ENCODE measurements around the gene WFS1.

WFS1 gene

GRCh38 chr4:6262176-6262575 lies 7.5 kb upstream of the WFS1 start:
- Histone ChIP-seq H3K9ac (ENCODE audit: low read length) (no peak overlapping the region), H3K79me2 (ENCODE audit: low read length) (no peaks in the 10 kb centered on the region), H3K9me2 (replicated peaks; ENCODE audit: insufficient read depth, low read length) (no peaks in the 10 kb centered on the region), H4K20me1 (ENCODE audit: insufficient read depth, low read length) (no peaks in the 10 kb centered on the region), H3K4me2 (ENCODE audit: low read depth, low read length) (no peak overlapping the region), H3K36me3 (replicated peaks; ENCODE audit: insufficient read depth, low read length) (no peaks in the 10 kb centered on the region), H3K4me3 (ENCODE audit: low read length) (no peak overlapping the region), H3K9me3 (replicated peaks; ENCODE audit: insufficient read depth, low read length) (no peaks in the 10 kb centered on the region), H3K27ac (ENCODE audit: low read length) (no peak overlapping the region), H3K4me1 (ENCODE audit: low read length) (no peaks in the 10 kb centered on the region), H3F3A (ENCODE audit: insufficient read depth, low read length) (no peaks in the 10 kb centered on the region), H2AFZ (ENCODE audit: low read length) (no peak overlapping the region), H3K27me3 (replicated peaks; ENCODE audit: insufficient read depth, low read length) (peaks cover 7% of the 10 kb centered on the region; the same call in 1 of the 2 replicates)
- TF ChIP-seq, protein P1, sequence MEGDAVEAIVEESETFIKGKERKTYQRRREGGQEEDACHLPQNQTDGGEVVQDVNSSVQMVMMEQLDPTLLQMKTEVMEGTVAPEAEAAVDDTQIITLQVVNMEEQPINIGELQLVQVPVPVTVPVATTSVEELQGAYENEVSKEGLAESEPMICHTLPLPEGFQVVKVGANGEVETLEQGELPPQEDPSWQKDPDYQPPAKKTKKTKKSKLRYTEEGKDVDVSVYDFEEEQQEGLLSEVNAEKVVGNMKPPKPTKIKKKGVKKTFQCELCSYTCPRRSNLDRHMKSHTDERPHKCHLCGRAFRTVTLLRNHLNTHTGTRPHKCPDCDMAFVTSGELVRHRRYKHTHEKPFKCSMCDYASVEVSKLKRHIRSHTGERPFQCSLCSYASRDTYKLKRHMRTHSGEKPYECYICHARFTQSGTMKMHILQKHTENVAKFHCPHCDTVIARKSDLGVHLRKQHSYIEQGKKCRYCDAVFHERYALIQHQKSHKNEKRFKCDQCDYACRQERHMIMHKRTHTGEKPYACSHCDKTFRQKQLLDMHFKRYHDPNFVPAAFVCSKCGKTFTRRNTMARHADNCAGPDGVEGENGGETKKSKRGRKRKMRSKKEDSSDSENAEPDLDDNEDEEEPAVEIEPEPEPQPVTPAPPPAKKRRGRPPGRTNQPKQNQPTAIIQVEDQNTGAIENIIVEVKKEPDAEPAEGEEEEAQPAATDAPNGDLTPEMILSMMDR (IDR thresholded peaks at IDR 0.05; ENCODE audit: low read length) = no peak
- TF ChIP-seq EZH2 (optimal IDR thresholded peaks at IDR 0.05; ENCODE audit: low read depth, low read length) = no peak
- no peak for TF ChIP-seq EZH2phosphoT487 (IDR thresholded peaks at IDR 0.05; ENCODE audit: low read length)
- DNase-seq = no peak

- Histone ChIP-seq H3K27ac (ENCODE audit: low read length) (no peak overlapping the region), H2AFZ (ENCODE audit: low read length) (no peak overlapping the region), H4K20me1 (ENCODE audit: insufficient read depth, low read length) (no peaks in the 10 kb centered on the region), H3K4me3 (ENCODE audit: low read length) (no peak overlapping the region), H3K9ac (ENCODE audit: low read length) (no peak overlapping the region), H3K79me2 (ENCODE audit: low read length) (no peaks in the 10 kb centered on the region), H3K9me2 (replicated peaks; ENCODE audit: insufficient read depth, low read length) (no peaks in the 10 kb centered on the region), H3K27me3 (replicated peaks; ENCODE audit: insufficient read depth, low read length) (peaks cover 7% of the 10 kb centered on the region; the same call in 1 of the 2 replicates), H3K4me1 (ENCODE audit: low read length) (no peaks in the 10 kb centered on the region), H3F3A (ENCODE audit: insufficient read depth, low read length) (no peaks in the 10 kb centered on the region), H3K4me2 (ENCODE audit: low read depth, low read length) (no peak overlapping the region), H3K9me3 (replicated peaks; ENCODE audit: insufficient read depth, low read length) (no peaks in the 10 kb centered on the region), H3K36me3 (replicated peaks; ENCODE audit: insufficient read depth, low read length) (no peaks in the 10 kb centered on the region)
- TF ChIP-seq EZH2 (optimal IDR thresholded peaks at IDR 0.05; ENCODE audit: low read depth, low read length) = no peak
- TF ChIP-seq EZH2phosphoT487 (IDR thresholded peaks at IDR 0.05; ENCODE audit: low read length) = no peak
- TF ChIP-seq, protein P1 (IDR thresholded peaks at IDR 0.05; ENCODE audit: low read length) = no peak
- DNase-seq = no peak
Observed at GRCh38 chr4:6262847-6263487, 6.7 kb upstream of the WFS1 start.

GRCh38 chr4:6263526-6264224 lies 6.0 kb upstream of the WFS1 start:
- no peaks in the 10 kb centered on the region for H4K20me1 ChIP-seq (ENCODE audit: insufficient read depth, low read length)
- DNase-seq = no peak
- H3K4me2 ChIP-seq (ENCODE audit: low read depth, low read length) = no peak overlapping the region
- no peaks in the 10 kb centered on the region for H3K9me2 ChIP-seq (replicated peaks; ENCODE audit: insufficient read depth, low read length)
- no peak overlapping the region for H3K9ac ChIP-seq (ENCODE audit: low read length)
- TF ChIP-seq EZH2 (optimal IDR thresholded peaks at IDR 0.05; ENCODE audit: low read depth, low read length) (no peak), EZH2phosphoT487 (IDR thresholded peaks at IDR 0.05; ENCODE audit: low read length) (no peak)
- TF ChIP-seq, protein P1 (IDR thresholded peaks at IDR 0.05; ENCODE audit: low read length) = no peak
- no peaks in the 10 kb centered on the region for H3F3A ChIP-seq (ENCODE audit: insufficient read depth, low read length)
- no peaks in the 10 kb centered on the region for H3K4me1 ChIP-seq (ENCODE audit: low read length)
- no peaks in the 10 kb centered on the region for H3K79me2 ChIP-seq (ENCODE audit: low read length)
- H3K27ac ChIP-seq (ENCODE audit: low read length) = no peak overlapping the region
- H2AFZ ChIP-seq (ENCODE audit: low read length) = no peak overlapping the region
- no peaks in the 10 kb centered on the region for H3K36me3 ChIP-seq (replicated peaks; ENCODE audit: insufficient read depth, low read length)
- no peaks in the 10 kb centered on the region for H3K9me3 ChIP-seq (replicated peaks; ENCODE audit: insufficient read depth, low read length)
- H3K27me3 ChIP-seq (replicated peaks; ENCODE audit: insufficient read depth, low read length) = peaks cover 7% of the 10 kb centered on the region; the same call in 1 of the 2 replicates
- no peak overlapping the region for H3K4me3 ChIP-seq (ENCODE audit: low read length)
